SK-N-DZ (cell line): ENCODE results near the gene TELO2.
"Not testable (repeated sequence)": the region's sequence is repeated elsewhere in the genome, so short reads cannot be mapped to it uniquely, and the experiment has no call there.

Experiments used
- DNase-seq: peaks from one replicate; pipeline ENCODE4 v3.0.0-alpha.2; 2015; ENCODE audit warnings: low spot score

Gene TELO2

DNA sequence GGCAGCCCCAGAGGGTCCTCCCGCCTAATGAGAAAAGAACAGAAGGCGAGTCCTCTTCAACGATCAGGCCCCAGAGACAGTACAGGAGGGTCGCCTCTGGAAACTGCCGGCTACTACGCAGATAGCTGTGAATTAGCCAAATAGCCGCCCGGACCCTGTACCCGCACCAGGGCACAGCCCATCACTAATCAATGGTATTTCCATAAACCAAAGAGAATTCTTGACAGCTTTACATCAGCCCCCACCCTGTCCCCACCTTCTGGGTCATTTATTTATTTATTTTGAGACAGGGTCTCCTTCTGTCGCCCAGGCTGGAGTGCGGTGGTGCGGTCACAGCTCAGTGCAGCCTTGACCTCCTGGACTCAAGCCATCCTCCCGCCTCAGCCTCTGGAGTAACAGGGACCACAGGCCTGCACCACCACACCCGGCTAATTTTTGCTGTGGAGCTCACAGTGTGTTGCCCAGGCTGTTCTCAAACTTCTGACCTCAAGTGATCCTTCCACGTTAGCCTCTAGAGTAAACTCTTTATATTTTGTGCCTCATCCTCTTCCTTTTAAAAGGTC, 17.5 kb upstream of the TELO2 start:
- DNase-seq, result no peak

DNA sequence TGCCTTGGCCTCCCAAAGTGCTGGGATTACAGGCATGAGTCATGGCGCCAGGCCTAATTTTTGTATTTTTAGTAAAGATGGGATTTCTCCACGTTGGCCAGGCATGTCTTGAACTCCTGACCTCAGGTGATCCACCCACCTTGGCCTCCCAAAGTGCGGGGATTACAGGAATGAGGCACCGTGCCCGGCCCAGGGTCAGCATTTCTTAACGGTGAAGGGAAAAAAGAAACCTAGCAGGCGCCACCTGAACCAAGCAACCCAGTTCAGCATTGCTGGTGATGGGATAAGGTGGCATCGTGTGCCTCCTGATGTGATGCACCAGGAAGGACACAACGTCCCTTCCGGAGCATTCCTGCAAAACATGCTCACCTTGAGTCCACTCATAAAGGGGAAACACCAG, 16.1 kb upstream of the TELO2 start:
- DNase-seq, result no peak

- DNase-seq, result not testable (repeated sequence)
These were observed 14.2 kb upstream of the TELO2 start for GRCh38 chr16:1478937-1479336.

GRCh38 chr16:1481906-1482835, 11.0 kb upstream of the TELO2 start:
- no peak for DNase-seq

- no peak for DNase-seq
These were observed 7.2 kb upstream of the TELO2 start for GRCh38 chr16:1485847-1486496.

DNA sequence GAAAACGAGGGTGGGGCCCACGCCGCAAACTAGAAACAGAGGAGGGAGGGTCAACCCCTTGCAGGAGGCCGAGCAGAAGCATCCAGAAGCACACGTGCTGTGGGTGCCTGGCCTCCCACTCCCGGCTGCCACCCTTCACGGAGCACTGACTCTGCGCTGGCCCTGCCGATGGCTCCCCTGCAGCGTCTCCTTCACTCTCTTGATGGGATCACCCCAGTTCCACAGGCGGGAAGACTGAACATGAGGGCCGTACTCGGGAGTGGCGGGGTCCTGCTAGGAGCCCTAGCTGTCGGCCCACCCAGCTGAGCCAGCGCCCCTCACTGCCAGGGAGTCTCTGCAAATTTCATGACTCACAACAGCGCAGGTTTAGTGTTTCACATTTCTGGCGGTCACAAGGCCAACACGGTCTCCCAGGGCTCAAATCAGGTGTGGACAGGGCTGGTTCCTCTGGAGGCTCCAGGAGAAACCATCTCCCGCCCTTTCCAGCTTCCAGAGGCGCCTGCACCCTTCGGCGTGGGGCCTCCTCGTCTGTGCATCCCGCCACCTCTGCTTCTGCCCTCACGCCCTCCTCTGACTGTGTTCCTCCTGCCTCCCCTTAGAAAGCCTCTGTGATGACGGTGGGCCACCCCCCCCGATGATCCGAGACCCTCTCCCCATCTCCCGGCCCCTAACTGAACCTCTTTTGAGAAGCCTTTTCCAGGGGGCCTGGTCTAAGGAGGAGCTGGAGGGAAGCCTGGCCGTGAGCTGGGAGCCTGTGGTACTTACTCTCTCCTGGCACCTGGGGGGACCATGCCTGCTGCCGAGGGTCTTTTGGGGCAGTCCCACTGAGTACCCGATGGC, 6.4 kb upstream of the TELO2 start:
- DNase-seq, result no peak

GRCh38 chr16:1487395-1488053, 5.6 kb upstream of the TELO2 start:
- DNase-seq, result no peak

DNA sequence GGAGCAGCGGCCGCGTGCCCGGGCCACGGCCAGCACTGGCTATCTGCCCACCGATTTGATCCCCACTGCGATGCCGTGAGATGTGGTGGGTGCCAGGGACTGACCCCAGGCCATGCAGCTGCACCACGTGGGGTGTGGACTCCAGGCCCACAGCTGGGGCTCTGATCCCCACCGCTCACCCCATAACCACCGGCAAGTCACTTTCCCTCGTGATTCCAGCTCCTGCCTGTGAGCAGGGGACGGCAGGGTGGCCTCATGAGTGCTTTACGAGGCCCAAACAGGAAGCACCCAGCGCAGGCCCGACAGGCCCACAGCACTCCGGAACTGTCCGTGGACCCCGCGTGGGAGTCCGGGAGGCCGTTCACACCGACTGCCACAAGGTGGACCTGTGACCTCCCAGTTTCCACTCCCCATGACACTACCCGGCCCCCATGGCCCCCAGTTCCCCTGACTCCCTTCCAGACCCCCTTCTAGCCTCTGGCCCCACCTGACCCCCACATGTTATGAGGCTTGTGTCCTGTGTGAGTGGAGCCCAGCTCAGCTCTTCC, 5.0 kb upstream of the TELO2 start:
- no peak for DNase-seq

- DNase-seq, result no peak
These were observed 4.5 kb upstream of the TELO2 start, which contains the start of gene PTX4 for GRCh38 chr16:1488619-1489018. Gene PTX4 (minus strand): TSS chr16:1488944. CDS start chr16:1488909, 35 bp downstream.

GRCh38 chr16:1489077-1489476, 4.1 kb upstream of the TELO2 start:
- no peak for DNase-seq

GRCh38 chr16:1491327-1491726, 1.8 kb upstream of the TELO2 start:
- peak; percentile 37 for DNase-seq

GRCh38 chr16:1492082-1492922, 858 bp upstream of the TELO2 start:
- no peak for DNase-seq

GRCh38 chr16:1493746-1494094, 560 bp downstream of the TELO2 start:
- DNase-seq, result no peak

DNA sequence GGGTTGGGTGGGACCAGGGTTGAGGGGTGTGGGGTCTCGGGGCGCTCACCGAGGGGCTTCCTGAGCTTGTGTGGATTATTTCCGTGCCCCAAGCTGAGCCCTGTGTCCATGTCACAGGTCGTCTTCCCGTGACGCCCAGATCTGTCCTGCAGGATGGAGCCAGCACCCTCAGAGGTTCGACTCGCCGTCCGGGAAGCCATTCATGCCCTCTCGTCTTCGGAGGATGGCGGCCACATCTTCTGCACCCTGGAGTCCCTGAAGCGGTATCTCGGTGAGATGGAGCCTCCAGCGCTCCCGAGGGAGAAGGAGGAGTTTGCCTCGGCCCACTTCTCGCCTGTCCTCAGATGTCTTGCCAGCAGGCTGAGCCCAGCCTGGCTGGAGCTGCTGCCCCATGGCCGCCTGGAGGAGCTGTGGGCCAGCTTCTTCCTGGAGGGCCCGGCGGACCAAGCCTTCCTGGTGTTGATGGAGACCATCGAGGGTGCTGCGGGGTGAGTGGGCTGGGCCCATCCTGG, 1.0 kb downstream of the TELO2 start:
- peak; percentile 58 for DNase-seq

DNA sequence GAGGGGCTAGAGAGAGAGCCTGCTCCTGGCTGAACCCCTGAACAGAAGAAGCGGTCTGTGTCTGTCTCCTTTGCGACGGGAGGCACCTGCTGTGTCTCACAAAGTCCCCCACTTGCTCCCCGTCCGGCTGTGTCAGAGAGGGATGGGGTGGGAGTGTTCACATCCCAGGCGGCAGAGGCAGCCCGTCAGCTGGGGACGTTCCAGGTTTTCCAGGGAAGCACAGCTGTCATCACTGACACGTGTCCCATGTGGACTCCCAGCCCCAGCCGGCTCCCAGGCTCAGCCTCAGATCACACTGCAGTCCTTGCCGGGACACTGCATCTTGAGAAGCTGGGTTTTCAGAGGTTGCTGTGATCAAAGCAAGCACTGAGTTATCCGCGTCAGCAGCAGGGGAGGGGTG, 1.6 kb downstream of the TELO2 start:
- no peak for DNase-seq

- DNase-seq, result no peak
These were observed 2.2 kb downstream of the TELO2 start for GRCh38 chr16:1495211-1495888.

DNA sequence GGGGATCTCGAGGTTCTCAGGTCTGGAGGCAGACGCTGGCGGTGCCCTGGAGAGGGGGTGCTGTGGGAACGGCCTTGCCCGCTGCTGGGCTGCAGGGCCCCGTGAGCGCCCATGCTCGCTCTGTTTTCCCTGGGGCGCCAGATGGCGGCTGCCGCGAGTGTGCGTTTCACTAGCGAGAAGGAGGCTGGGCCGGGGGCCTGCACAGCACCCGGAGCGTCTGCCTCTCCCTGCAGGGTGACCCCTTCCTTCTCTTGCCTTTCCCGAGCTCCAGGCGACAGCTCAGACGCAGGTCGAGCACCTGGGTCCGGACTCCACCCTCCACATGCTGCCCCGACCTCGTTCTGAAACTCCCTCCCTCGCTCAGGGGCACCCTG, 2.7 kb downstream of the TELO2 start:
- no peak for DNase-seq

- no peak for DNase-seq
These were observed 3.3 kb downstream of the TELO2 start for GRCh38 chr16:1496464-1496863.

GRCh38 chr16:1497014-1497598, 3.9 kb downstream of the TELO2 start:
- DNase-seq, result no peak
